Breast epithelium (tissue), 4 donors: ENCODE data around the gene OR4F15. TPM values are rescaled to one million over a fixed set of nuclear protein-coding genes. Genes with fewer than 3 reads are reported as not detected.

ENCODE experiments used
- DNase-seq, 2 donors: peaks; one replicate each; pipeline ENCODE4 v3.0.0-alpha.2; 2019; ENCODE audit warnings: low spot score in 2 of 2
- H3K27ac ChIP-seq, 2 donors: fragments of 200-600 bp; sonication (generic) in 1 of 2; one replicate each; pipeline ENCODE4 v1.5.1; 2016 to 2019; ENCODE audit warnings: mild to moderate bottlenecking in 1 of 2
- H3K27me3 ChIP-seq, 2 donors: fragments of 200-600 bp; sonication (generic) in 1 of 2; one replicate each; pipeline versions ENCODE4 v1.5.1 to v1.6.0; 2017 to 2019; ENCODE audit warnings: control low read depth in 1 of 2, mild to moderate bottlenecking in 1 of 2
- H3K36me3 ChIP-seq: fragments of 200-600 bp; one replicate; pipeline ENCODE4 v1.5.1; 2019
- H3K4me1 ChIP-seq, 2 donors: fragments of 200-600 bp; sonication (generic); one replicate each; pipeline ENCODE4 v1.5.1; 2016 to 2019; ENCODE audit warnings: control low read depth in 1 of 2
- H3K4me3 ChIP-seq, 3 donors: fragments of 200-600 bp; sonication (generic); 1 replicate in 2 of 3; 2 replicates in 1 of 3; pipeline ENCODE4 v1.5.1; 2016 to 2019; ENCODE audit warnings: mild to moderate bottlenecking in 3 of 3, moderate library complexity in 2 of 3
- H3K9me3 ChIP-seq, 2 donors: fragments of 200-600 bp; sonication (generic) in 1 of 2; one replicate each; pipeline ENCODE4 v1.5.1; 2016 to 2019; ENCODE audit warnings: control low read depth in 1 of 2
- CTCF ChIP-seq, 3 donors: fragments of 450-650 bp; IDR thresholded peaks; one replicate each; pipeline ENCODE4 v1.5.1; 2016 to 2017; ENCODE audit warnings: antibody characterized with exemption in 3 of 3, mild to moderate bottlenecking in 3 of 3, moderate library complexity in 3 of 3
- POLR2A ChIP-seq: fragments of 450-650 bp; IDR thresholded peaks from one replicate; pipeline ENCODE4 v1.6.1; 2016; ENCODE audit warnings: antibody characterized with exemption, mild to moderate bottlenecking, moderate library complexity
- POLR2AphosphoS5 ChIP-seq, 3 donors: sonication (generic); formaldehyde crosslinking; IDR thresholded peaks; one replicate each; pipeline ENCODE4 v1.6.1; 2017; ENCODE audit warnings: antibody characterized with exemption in 3 of 3
- intact Hi-C: fragments of 100-400 bp; cut with DNase I; formaldehyde crosslinking; loops from one replicate; pipeline ENCODE4 v1.15.1; 2023; ENCODE audit warnings: low total_unique reads
- total RNA-seq, 3 donors: library from RNA; depleted of rRNA; stranded (reverse); fragments of >200 nt; gene quantifications; one replicate each; pipeline ENCODE4 v1.1.0, GENCODE V29; 2016

The OR4F15 gene
- total RNA-seq, 3 donors from 2014 or later: not detected

DNA sequence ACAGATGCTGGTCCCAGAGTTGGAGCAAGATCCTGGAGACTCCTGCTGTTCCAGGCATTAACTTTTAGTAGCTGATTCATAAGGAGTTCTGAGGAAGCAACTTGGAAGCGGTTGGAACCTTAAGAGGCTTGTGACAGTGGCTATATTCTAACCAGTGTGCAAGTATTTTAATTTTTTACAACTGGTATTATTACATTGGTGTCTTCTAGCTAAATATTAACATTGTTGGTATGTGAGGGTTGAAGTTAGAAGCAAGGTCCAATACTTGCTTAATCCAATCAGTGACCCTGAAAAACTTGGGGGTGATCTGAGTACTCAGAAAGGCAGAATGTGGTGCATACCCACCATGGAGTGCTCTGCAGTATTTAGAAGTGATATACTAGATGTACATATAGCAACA is 1.5 kb upstream of the OR4F15 start:
- Histone ChIP-seq H3K36me3 (no peaks in the 10 kb centered on the region), H3K27ac (no peak overlapping the region), H3K4me3 (no peak overlapping the region), H3K9me3 (no peaks in the 10 kb centered on the region), H3K27me3 (peaks cover 0 to 14% of the 10 kb centered on the region in 2 donors), H3K4me1 (no peaks in the 10 kb centered on the region)
- no peak for TF ChIP-seq CTCF (IDR thresholded peaks at IDR 0.05)
- no peak for TF ChIP-seq POLR2AphosphoS5 (IDR thresholded peaks at IDR 0.05)
- no peak for TF ChIP-seq POLR2A
- no peak for DNase-seq
- intact Hi-C loops: no loop called here

DNA sequence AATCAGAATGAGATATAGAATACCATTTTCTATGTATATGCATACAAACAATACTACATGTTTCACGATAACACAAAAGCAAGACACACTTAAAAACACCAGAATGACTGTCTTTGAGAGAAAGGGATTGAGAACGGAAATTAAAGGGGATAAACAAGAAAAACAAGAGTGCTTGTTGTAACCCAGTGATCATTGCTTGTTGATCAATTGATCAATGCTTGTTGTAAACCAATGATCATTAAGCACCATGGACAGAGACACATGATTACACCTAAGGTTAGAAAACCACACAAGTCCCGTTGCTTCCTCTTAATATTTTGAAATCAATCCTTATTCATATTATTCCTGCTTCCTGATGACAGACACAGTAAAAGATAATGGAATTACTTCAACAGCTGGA is 1.1 kb upstream of the OR4F15 start:
- no peak overlapping the region for H3K4me3 ChIP-seq
- H3K9me3 ChIP-seq: no peaks in the 10 kb centered on the region
- H3K27me3 ChIP-seq: peaks cover 0 to 14% of the 10 kb centered on the region in 2 donors
- no peak overlapping the region for H3K27ac ChIP-seq
- no peaks in the 10 kb centered on the region for H3K36me3 ChIP-seq
- intact Hi-C loops: no loop called here
- no peak for DNase-seq
- no peaks in the 10 kb centered on the region for H3K4me1 ChIP-seq
- no peak for TF ChIP-seq POLR2AphosphoS5 (IDR thresholded peaks at IDR 0.05)
- no peak for TF ChIP-seq POLR2A
- TF ChIP-seq CTCF (IDR thresholded peaks at IDR 0.05): no peak

- Histone ChIP-seq H3K9me3 (no peaks in the 10 kb centered on the region), H3K27me3 (peaks cover 0 to 14% of the 10 kb centered on the region in 2 donors), H3K4me3 (no peak overlapping the region), H3K27ac (no peak overlapping the region), H3K4me1 (no peaks in the 10 kb centered on the region), H3K36me3 (no peaks in the 10 kb centered on the region)
- TF ChIP-seq POLR2A: no peak
- TF ChIP-seq CTCF (IDR thresholded peaks at IDR 0.05): no peak
- TF ChIP-seq POLR2AphosphoS5 (IDR thresholded peaks at IDR 0.05): no peak
- DNase-seq: no peak
- intact Hi-C loops: no loop called here
Observed at GRCh38 chr15:101813803-101814534, 2.0 kb downstream of the OR4F15 start.

- DNase-seq: no peak
- intact Hi-C loops: no loop called here
- Histone ChIP-seq H3K27me3 (no peaks in the 10 kb centered on the region), H3K4me1 (no peaks in the 10 kb centered on the region), H3K36me3 (no peaks in the 10 kb centered on the region), H3K27ac (no peak overlapping the region), H3K9me3 (peaks cover 0 to 7% of the 10 kb centered on the region in 2 donors), H3K4me3 (no peak overlapping the region)
- no peak for TF ChIP-seq POLR2A
- no peak for TF ChIP-seq POLR2AphosphoS5 (IDR thresholded peaks at IDR 0.05)
- TF ChIP-seq CTCF (IDR thresholded peaks at IDR 0.05): no peak
Observed at GRCh38 chr15:101820781-101821180, 8.8 kb downstream of the OR4F15 start.

GRCh38 chr15:101827257-101827656 is 15.3 kb downstream of the OR4F15 start:
- Histone ChIP-seq H3K4me3 (no peak overlapping the region), H3K27ac (no peak overlapping the region), H3K9me3 (peaks cover 0 to 7% of the 10 kb centered on the region in 2 donors), H3K27me3 (no peaks in the 10 kb centered on the region), H3K4me1 (no peaks in the 10 kb centered on the region), H3K36me3 (no peaks in the 10 kb centered on the region)
- no peak for DNase-seq
- no peak for TF ChIP-seq CTCF (IDR thresholded peaks at IDR 0.05)
- TF ChIP-seq POLR2A: no peak
- no peak for TF ChIP-seq POLR2AphosphoS5 (IDR thresholded peaks at IDR 0.05)
- intact Hi-C loops: no loop called here
